HepG2 (cell line): ENCODE measurements around the gene NUDCD3. TPM values are rescaled to one million over a fixed set of nuclear protein-coding genes. Genes with fewer than 3 reads are reported as not detected.

ENCODE experiments used
- ATAC-seq: fragments of 200-7000 bp; cut with Tn5 transposase; 3 replicates; pipeline ENCODE4 v1.9.1; 2020; ENCODE audit warnings: mild to moderate bottlenecking, moderate library complexity
- BruUV-seq: library from RNA; stranded (reverse); fragments of 400-500 nt; replicated peaks from 2 replicates; lab custom pipeline; 2021; lab: Mats Ljungman, UMichigan
- CTCF ChIA-PET: fragments of 300-600 bp; formaldehyde crosslinking; extraction: SDS; loops from one replicate; lab custom pipeline; 2021; ENCODE audit warnings: low total read pairs, inconsistent platforms, low intra/inter-chr PET ratio; lab: Yijun Ruan, JAX
- POLR2A ChIA-PET: fragments of 350-600 bp; sonication (Branson Sonifier 250); formaldehyde crosslinking; loops from one replicate; lab custom pipeline; 2020; ENCODE audit warnings: antibody characterized with exemption, inconsistent platforms; lab: Yijun Ruan, JAX
- DNase-seq: peaks from one replicate; pipeline ENCODE4 v3.0.0-alpha.2; 2015; ENCODE audit warnings: low spot score
- FAIRE-seq: peaks from 3 replicates; lab custom pipeline; 2011; peaks lifted over from hg19 to GRCh38; lab: Jason Lieb, UNC
- H2AFZ ChIP-seq: one replicate; pipeline ENCODE4 v1.6.1; 2011; ENCODE audit warnings: low read length, inconsistent platforms
- H3K27ac ChIP-seq: fragments of 300-600 bp; 3 replicates; pipeline ENCODE4 v1.8.0; 2011; ENCODE audit warnings: mixed run types, mild to moderate bottlenecking, mixed read lengths, low read length, inconsistent platforms; ENCODE audit not compliant: insufficient read depth; ENCODE audit errors: extremely low read length
- H3K27me3 ChIP-seq, 2 experiments: fragments of 200-600 bp in 1 of 2; 2 replicates in 1 of 2; 3 replicates in 1 of 2; pipeline versions ENCODE4 v1.6.0 to v1.8.0; 2011; ENCODE audit warnings: low read length in 2 of 2, mild to moderate bottlenecking in 2 of 2, moderate library complexity in 2 of 2, inconsistent platforms in 1 of 2; ENCODE audit not compliant: insufficient read depth in 2 of 2, control insufficient read depth in 1 of 2
- H3K36me3 ChIP-seq, 2 experiments: fragments of 200-600 bp in 1 of 2; replicated peaks in 1 of 2; 2 replicates in 1 of 2; 3 replicates in 1 of 2; pipeline versions ENCODE4 v1.5.1 to v1.8.0; 2011; ENCODE audit warnings: low read length in 2 of 2, inconsistent platforms in 1 of 2; ENCODE audit not compliant: insufficient read depth in 2 of 2, control insufficient read depth in 1 of 2
- H3K4me1 ChIP-seq: 2 replicates; pipeline ENCODE4 v1.5.1; 2012; ENCODE audit warnings: low read length, inconsistent platforms; ENCODE audit not compliant: insufficient read depth
- H3K4me2 ChIP-seq: 2 replicates; pipeline ENCODE4 v1.6.0; 2011; ENCODE audit warnings: low read depth, low read length, inconsistent platforms
- H3K4me3 ChIP-seq, 3 experiments: fragments of 200-600 bp in 1 of 3; sonication (generic), shearing (Covaris generic) in 1 of 3; replicated peaks in 1 of 3; 2 replicates each; pipeline ENCODE4 v1.5.1; 2011 to 2016; ENCODE audit warnings: low read length in 3 of 3, inconsistent platforms in 2 of 3, low read depth in 2 of 3, mild to moderate bottlenecking in 2 of 3, control low read depth in 1 of 3, mixed read lengths in 1 of 3; ENCODE audit not compliant: insufficient read depth in 1 of 3
- H3K79me2 ChIP-seq: one replicate; pipeline ENCODE4 v1.6.1; 2011; ENCODE audit warnings: low read length, inconsistent platforms; ENCODE audit not compliant: insufficient read depth
- H3K9ac ChIP-seq: 2 replicates; pipeline ENCODE4 v1.6.0; 2011; ENCODE audit warnings: mild to moderate bottlenecking, low read depth, low read length, inconsistent platforms; ENCODE audit not compliant: insufficient read depth
- H3K9me3 ChIP-seq: 2 replicates; pipeline ENCODE4 v1.5.1; 2012; ENCODE audit warnings: mild to moderate bottlenecking, low read length
- H4K20me1 ChIP-seq: 2 replicates; pipeline ENCODE4 v1.6.0; 2011; ENCODE audit warnings: inconsistent platforms, mild to moderate bottlenecking, low read length, moderate library complexity; ENCODE audit not compliant: insufficient read depth
- MAFF ChIP-seq: IDR thresholded peaks from 2 replicates; pipeline ENCODE4 v1.6.1; 2011; ENCODE audit warnings: low read depth, low read length, improper control_type of control experiment
- MAFK ChIP-seq, 2 experiments: IDR thresholded peaks in 1 of 2; conservative IDR thresholded peaks in 1 of 2; 2 replicates each; pipeline ENCODE4 v1.6.1; 2011; ENCODE audit warnings: improper control_type of control experiment in 2 of 2, low read length in 2 of 2
- ZNF724P ChIP-seq: sonication (generic); formaldehyde crosslinking; IDR thresholded peaks from 2 replicates; pipeline ENCODE4 v1.8.0; 2022; ENCODE audit warnings: missing genetic modification reagents, borderline replicate concordance
- ZSCAN21 ChIP-seq: sonication (generic); formaldehyde crosslinking; IDR thresholded peaks from 2 replicates; pipeline ENCODE4 v1.8.0; 2022; ENCODE audit warnings: mild to moderate bottlenecking, missing genetic modification reagents, moderate library complexity, borderline replicate concordance
- WGBS: methylation state at CpG from one replicate; pipeline ENCODE4 v1.1.6; 2017; ENCODE audit warnings: low lambda C conversion rate; 5-methylcytosine and 5-hydroxymethylcytosine counted together
- in situ Hi-C: cut with HindIII; loops from 2 replicates; pipeline ENCODE4 v1.10.0; 2017; ENCODE audit warnings: low pct_unique_long_range_greater_than_20kb; ENCODE audit not compliant: extremely low pct_ligation_motif_present
- intact Hi-C: fragments of 100-400 bp; cut with micrococcal nuclease; formaldehyde crosslinking; loops from one replicate; pipeline ENCODE4 v1.10.0; 2022; ENCODE audit not compliant: unreplicated experiment
- polyA plus RNA-seq, 8 experiments: library from polyadenylated mRNA; depleted of rRNA in 3 of 8; stranded (reverse) in 7 of 8; unstranded in 1 of 8; fragments of >200 nt; fragmentation: Illumina TruSeq in 4 of 8; extraction: Trizol in 4 of 8; gene quantifications; 2 replicates each; pipeline versions ENCODE4 v1.2.1 to v1.2.3, GENCODE V29; 2011 to 2016; ENCODE audit warnings: low read depth in 4 of 8, missing spikeins in 1 of 8, mixed read lengths in 1 of 8; ENCODE audit not compliant: insufficient read depth in 1 of 8
- total RNA-seq, 5 experiments: library from RNA; depleted of rRNA; stranded (reverse); fragments of >200 nt; fragmentation: Illumina TruSeq; extraction: Trizol; gene quantifications; 2 replicates each; pipeline ENCODE4 v1.2.3, GENCODE V29; 2016; ENCODE audit warnings: low read depth in 1 of 5

The NUDCD3 gene
- total and polyA plus RNA-seq, 2 of the 13 experiments (the other 11 are each of a cell fraction or from before 2014, with no cell fraction given), result 20.8 to 49.9 TPM

- intact Hi-C loops, result no loop called here
Observed at GRCh38 chr7:44496385-44496784, 5.9 kb upstream of the NUDCD3 start.

GRCh38 chr7:44494960-44495359, 4.5 kb upstream of the NUDCD3 start:
- TF ChIP-seq ZSCAN21 (CRISPR knock-in tag), result no peak
- ChIA-PET CTCF (no interaction called here), POLR2A (no interaction called here)
- Histone ChIP-seq H3K4me3 (no peak overlapping the region), H3K36me3 (no peaks in the 10 kb centered on the region), H3K4me2 (no peak overlapping the region), H3K9me3 (no peaks in the 10 kb centered on the region), H3K79me2 (peaks cover 2% of the 10 kb centered on the region), H4K20me1 (no peaks in the 10 kb centered on the region), H2AFZ (no peak overlapping the region), H3K27ac (no peak overlapping the region), H3K27me3 (no peaks in the 10 kb centered on the region; a peak in 1 of 5 replicates), H3K4me1 (peaks cover 24% of the 10 kb centered on the region), H3K9ac (no peak overlapping the region)
- DNase-seq (no peak), ATAC-seq (no peak), FAIRE-seq (no peak)
- in situ Hi-C loops, result no loop called here
- WGBS, result 89% methylated on average over 2 of the region's 2 CpGs
- intact Hi-C loops, result loop anchor here (5.0 kb wide), 2 partner anchors 47 to 77 kb away; partner anchors contain the start of genes DDX56 and NPC1L1
- no TSS peak for BruUV-seq

More at GRCh38 chr7:44496385-44496784, 5.9 kb upstream of the NUDCD3 start:
- in situ Hi-C loops, result no loop called here
- DNase-seq (no peak), FAIRE-seq (no peak), ATAC-seq (no peak)
- Histone ChIP-seq H3K36me3 (no peaks in the 10 kb centered on the region), H3K4me1 (peaks cover 19% of the 10 kb centered on the region), H3K9ac (no peak overlapping the region), H3K9me3 (no peaks in the 10 kb centered on the region), H3K4me3 (no peak overlapping the region), H3K79me2 (no peaks in the 10 kb centered on the region), H2AFZ (no peak overlapping the region), H3K4me2 (no peak overlapping the region), H3K27me3 (no peaks in the 10 kb centered on the region), H3K27ac (no peak overlapping the region), H4K20me1 (no peaks in the 10 kb centered on the region)
- TF ChIP-seq MAFF, result peak; percentile 68
- TF ChIP-seq MAFK (conservative IDR thresholded peaks at IDR 0.05 in 1 of 2, IDR thresholded peaks at IDR 0.05 in 1 of 2; ENCODE audit: low read length in 2 of 2), result peak; percentile 83 to 84
- TF ChIP-seq ZNF724P (CRISPR knock-in tag), result no peak
- no TSS peak for BruUV-seq
- CTCF ChIA-PET, result no interaction called here
- POLR2A ChIA-PET, result no interaction called here
- WGBS, result 100% methylated on average over 1 of the region's 1 CpG
